HepG2 (cell line): ENCODE results near the gene RYR2. TPM values are rescaled to one million over a fixed set of nuclear protein-coding genes. Genes with fewer than 3 reads are reported as not detected.

ENCODE experiments used
- ATAC-seq: fragments of 200-7000 bp; cut with Tn5 transposase; 3 replicates; pipeline ENCODE4 v1.9.1; 2020; ENCODE audit warnings: mild to moderate bottlenecking, moderate library complexity
- BruUV-seq: library from RNA; stranded (reverse); fragments of 400-500 nt; replicated peaks from 2 replicates; lab custom pipeline; 2021; lab: Mats Ljungman, UMichigan
- CTCF ChIA-PET: fragments of 300-600 bp; formaldehyde crosslinking; extraction: SDS; loops from one replicate; lab custom pipeline; 2021; ENCODE audit warnings: low total read pairs, inconsistent platforms, low intra/inter-chr PET ratio; lab: Yijun Ruan, JAX
- POLR2A ChIA-PET: fragments of 350-600 bp; sonication (Branson Sonifier 250); formaldehyde crosslinking; loops from one replicate; lab custom pipeline; 2020; ENCODE audit warnings: antibody characterized with exemption, inconsistent platforms; lab: Yijun Ruan, JAX
- DNase-seq: peaks from one replicate; pipeline ENCODE4 v3.0.0-alpha.2; 2015; ENCODE audit warnings: low spot score
- FAIRE-seq: peaks from 3 replicates; lab custom pipeline; 2011; peaks lifted over from hg19 to GRCh38; lab: Jason Lieb, UNC
- H2AFZ ChIP-seq: one replicate; pipeline ENCODE4 v1.6.1; 2011; ENCODE audit warnings: low read length, inconsistent platforms
- H3K27ac ChIP-seq: fragments of 300-600 bp; 3 replicates; pipeline ENCODE4 v1.8.0; 2011; ENCODE audit warnings: mixed run types, mild to moderate bottlenecking, mixed read lengths, low read length, inconsistent platforms; ENCODE audit not compliant: insufficient read depth; ENCODE audit errors: extremely low read length
- H3K27me3 ChIP-seq, 2 experiments: fragments of 200-600 bp in 1 of 2; 2 replicates in 1 of 2; 3 replicates in 1 of 2; pipeline versions ENCODE4 v1.6.0 to v1.8.0; 2011; ENCODE audit warnings: low read length in 2 of 2, mild to moderate bottlenecking in 2 of 2, moderate library complexity in 2 of 2, inconsistent platforms in 1 of 2; ENCODE audit not compliant: insufficient read depth in 2 of 2, control insufficient read depth in 1 of 2
- H3K36me3 ChIP-seq, 2 experiments: fragments of 200-600 bp in 1 of 2; replicated peaks in 1 of 2; 2 replicates in 1 of 2; 3 replicates in 1 of 2; pipeline versions ENCODE4 v1.5.1 to v1.8.0; 2011; ENCODE audit warnings: low read length in 2 of 2, inconsistent platforms in 1 of 2; ENCODE audit not compliant: insufficient read depth in 2 of 2, control insufficient read depth in 1 of 2
- H3K4me1 ChIP-seq: 2 replicates; pipeline ENCODE4 v1.5.1; 2012; ENCODE audit warnings: low read length, inconsistent platforms; ENCODE audit not compliant: insufficient read depth
- H3K4me2 ChIP-seq: 2 replicates; pipeline ENCODE4 v1.6.0; 2011; ENCODE audit warnings: low read depth, low read length, inconsistent platforms
- H3K4me3 ChIP-seq, 3 experiments: fragments of 200-600 bp in 1 of 3; sonication (generic), shearing (Covaris generic) in 1 of 3; replicated peaks in 1 of 3; 2 replicates each; pipeline ENCODE4 v1.5.1; 2011 to 2016; ENCODE audit warnings: low read length in 3 of 3, inconsistent platforms in 2 of 3, low read depth in 2 of 3, mild to moderate bottlenecking in 2 of 3, control low read depth in 1 of 3, mixed read lengths in 1 of 3; ENCODE audit not compliant: insufficient read depth in 1 of 3
- H3K79me2 ChIP-seq: one replicate; pipeline ENCODE4 v1.6.1; 2011; ENCODE audit warnings: low read length, inconsistent platforms; ENCODE audit not compliant: insufficient read depth
- H3K9ac ChIP-seq: 2 replicates; pipeline ENCODE4 v1.6.0; 2011; ENCODE audit warnings: mild to moderate bottlenecking, low read depth, low read length, inconsistent platforms; ENCODE audit not compliant: insufficient read depth
- H3K9me3 ChIP-seq: 2 replicates; pipeline ENCODE4 v1.5.1; 2012; ENCODE audit warnings: mild to moderate bottlenecking, low read length
- H4K20me1 ChIP-seq: 2 replicates; pipeline ENCODE4 v1.6.0; 2011; ENCODE audit warnings: inconsistent platforms, mild to moderate bottlenecking, low read length, moderate library complexity; ENCODE audit not compliant: insufficient read depth
- CERS6 ChIP-seq: sonication (generic); formaldehyde crosslinking; IDR thresholded peaks from 2 replicates; pipeline ENCODE4 v1.5.0; 2020; ENCODE audit warnings: missing genetic modification reagents
- HOXA3 ChIP-seq: sonication (generic); formaldehyde crosslinking; IDR thresholded peaks from 2 replicates; pipeline ENCODE4 v1.5.0; 2020; ENCODE audit warnings: missing genetic modification reagents
- ZNF121 ChIP-seq: sonication (generic); formaldehyde crosslinking; IDR thresholded peaks from 2 replicates; pipeline ENCODE4 v1.5.0; 2020; ENCODE audit warnings: mild to moderate bottlenecking, missing genetic modification reagents
- ZNF253 ChIP-seq: sonication (generic); formaldehyde crosslinking; IDR thresholded peaks from 2 replicates; pipeline ENCODE4 v1.8.0; 2022; ENCODE audit warnings: mild to moderate bottlenecking, missing genetic modification reagents, borderline replicate concordance
- ZNF407 ChIP-seq: sonication (generic); formaldehyde crosslinking; IDR thresholded peaks from one replicate; pipeline ENCODE4 v1.5.1; 2020; ENCODE audit warnings: mild to moderate bottlenecking, missing genetic modification reagents; ENCODE audit errors: not compliant biosample characterization
- ZNF430 ChIP-seq: sonication (generic); formaldehyde crosslinking; IDR thresholded peaks from 2 replicates; pipeline ENCODE4 v1.9.0; 2021; ENCODE audit warnings: mild to moderate bottlenecking, missing genetic modification reagents
- ZNF75D ChIP-seq: sonication (generic); formaldehyde crosslinking; IDR thresholded peaks from 2 replicates; pipeline ENCODE4 v1.8.1; 2023; ENCODE audit warnings: missing genetic modification reagents, mild to moderate bottlenecking, borderline replicate concordance
- ZNF773 ChIP-seq: sonication (generic); formaldehyde crosslinking; IDR thresholded peaks from 2 replicates; pipeline ENCODE4 v1.4.0; 2020; ENCODE audit warnings: missing genetic modification reagents, borderline replicate concordance
- WGBS: methylation state at CpG from one replicate; pipeline ENCODE4 v1.1.6; 2017; ENCODE audit warnings: low lambda C conversion rate; 5-methylcytosine and 5-hydroxymethylcytosine counted together
- in situ Hi-C: cut with HindIII; loops from 2 replicates; pipeline ENCODE4 v1.10.0; 2017; ENCODE audit warnings: low pct_unique_long_range_greater_than_20kb; ENCODE audit not compliant: extremely low pct_ligation_motif_present
- intact Hi-C: fragments of 100-400 bp; cut with micrococcal nuclease; formaldehyde crosslinking; loops from one replicate; pipeline ENCODE4 v1.10.0; 2022; ENCODE audit not compliant: unreplicated experiment
- polyA plus RNA-seq, 8 experiments: library from polyadenylated mRNA; depleted of rRNA in 3 of 8; stranded (reverse) in 7 of 8; unstranded in 1 of 8; fragments of >200 nt; fragmentation: Illumina TruSeq in 4 of 8; extraction: Trizol in 4 of 8; gene quantifications; 2 replicates each; pipeline versions ENCODE4 v1.2.1 to v1.2.3, GENCODE V29; 2011 to 2016; ENCODE audit warnings: low read depth in 4 of 8, missing spikeins in 1 of 8, mixed read lengths in 1 of 8; ENCODE audit not compliant: insufficient read depth in 1 of 8
- total RNA-seq, 5 experiments: library from RNA; depleted of rRNA; stranded (reverse); fragments of >200 nt; fragmentation: Illumina TruSeq; extraction: Trizol; gene quantifications; 2 replicates each; pipeline ENCODE4 v1.2.3, GENCODE V29; 2016; ENCODE audit warnings: low read depth in 1 of 5

Gene RYR2
- total and polyA plus RNA-seq, 2 of the 13 experiments (the other 11 are each of a cell fraction or from before 2014, with no cell fraction given), result not detected

- TF ChIP-seq ZNF430 (CRISPR knock-in tag) (no peak), ZNF75D (CRISPR knock-in tag) (no peak), ZNF121 (CRISPR knock-in tag) (no peak)
- Histone ChIP-seq H4K20me1 (no peaks in the 10 kb centered on the region), H3K4me2 (no peak overlapping the region), H3K27ac (no peak overlapping the region), H2AFZ (no peak overlapping the region), H3K9ac (no peak overlapping the region), H3K79me2 (no peaks in the 10 kb centered on the region), H3K4me1 (no peaks in the 10 kb centered on the region), H3K36me3 (no peaks in the 10 kb centered on the region), H3K4me3 (no peak overlapping the region), H3K9me3 (no peaks in the 10 kb centered on the region), H3K27me3 (no peaks in the 10 kb centered on the region)
- 0% methylated on average over 2 of the region's 2 CpGs for WGBS
- ChIA-PET POLR2A (no interaction called here), CTCF (no interaction called here)
- DNase-seq (no peak), FAIRE-seq (no peak), ATAC-seq (no peak)
- BruUV-seq, result no TSS peak
- intact Hi-C loops, result no loop called here
- in situ Hi-C loops, result no loop called here
Measured at GRCh38 chr1:237211540-237211939, 169.6 kb downstream of the RYR2 start.

GRCh38 chr1:237219751-237220642, 178.0 kb downstream of the RYR2 start:
- in situ Hi-C loops (no loop called here), intact Hi-C loops (no loop called here)
- no peak overlapping the region for H3K27ac ChIP-seq
- H4K20me1 ChIP-seq, result no peaks in the 10 kb centered on the region
- WGBS, result 10% methylated on average over 11 of the region's 11 CpGs
- no peak overlapping the region for H3K9ac ChIP-seq
- H3K4me3 ChIP-seq, result no peak overlapping the region
- peak; percentile 59 for ATAC-seq
- H2AFZ ChIP-seq, result no peak overlapping the region
- H3K9me3 ChIP-seq, result no peaks in the 10 kb centered on the region
- no peaks in the 10 kb centered on the region for H3K27me3 ChIP-seq
- no peak for FAIRE-seq
- POLR2A ChIA-PET, result no interaction called here
- CTCF ChIA-PET, result no interaction called here
- no peaks in the 10 kb centered on the region for H3K79me2 ChIP-seq
- DNase-seq, result no peak
- no peaks in the 10 kb centered on the region for H3K36me3 ChIP-seq
- no peaks in the 10 kb centered on the region for H3K4me1 ChIP-seq
- no peak overlapping the region for H3K4me2 ChIP-seq
- BruUV-seq, result no TSS peak
- TF ChIP-seq CERS6 (CRISPR knock-in tag), result no peak
- TF ChIP-seq HOXA3 (CRISPR knock-in tag), result no peak
- TF ChIP-seq ZNF407, result no peak
- no peak for TF ChIP-seq ZNF253
- no peak for TF ChIP-seq ZNF773
